ENCODE data around the gene FUCA2. TPM values are rescaled to one million over a fixed set of nuclear protein-coding genes. Genes with fewer than 3 reads are reported as not detected.
"Not testable (repeated sequence)": the region's sequence is repeated elsewhere in the genome, so short reads cannot be mapped to it uniquely, and the experiment has no call there.

Gene FUCA2
- total RNA-seq, 1 donor from 2014 or later: 13.6 TPM

- no peak for DNase-seq
Measured at GRCh38 chr6:143498428-143498827, 13.1 kb downstream of the FUCA2 start.

GRCh38 chr6:143496974-143497373, 14.5 kb downstream of the FUCA2 start:
- no peak for DNase-seq

DNA sequence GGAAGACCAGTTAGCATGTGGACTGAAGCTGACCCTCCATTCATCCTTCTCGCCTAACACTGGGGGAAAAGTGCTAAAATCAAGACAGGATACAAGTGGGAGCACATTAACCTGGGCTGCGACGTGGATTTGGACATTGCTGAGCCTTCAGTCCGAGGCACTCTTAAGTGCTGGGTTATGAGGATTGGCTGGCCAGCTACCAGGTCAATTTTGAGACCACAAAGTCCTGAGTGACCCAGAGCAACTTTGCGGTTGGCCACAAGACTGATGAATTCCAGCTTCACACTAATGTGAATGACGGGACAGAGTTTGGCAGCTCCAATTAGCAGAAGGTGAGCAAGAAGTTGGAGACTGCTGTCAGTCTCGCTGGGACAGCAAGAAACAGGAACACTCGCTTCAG, 20.7 kb downstream of the FUCA2 start:
- no peak for DNase-seq

- no peak for DNase-seq
Measured at GRCh38 chr6:143490244-143490643, 21.3 kb downstream of the FUCA2 start.

- no peak for DNase-seq
Measured at GRCh38 chr6:143486752-143487151, 24.8 kb downstream of the FUCA2 start.

- no peak for DNase-seq
Measured at GRCh38 chr6:143485967-143486366, 25.6 kb downstream of the FUCA2 start.

GRCh38 chr6:143482593-143482992, 28.9 kb downstream of the FUCA2 start:
- no peak for DNase-seq

GRCh38 chr6:143478479-143479062, 32.9 kb downstream of the FUCA2 start:
- no peak for DNase-seq

DNA sequence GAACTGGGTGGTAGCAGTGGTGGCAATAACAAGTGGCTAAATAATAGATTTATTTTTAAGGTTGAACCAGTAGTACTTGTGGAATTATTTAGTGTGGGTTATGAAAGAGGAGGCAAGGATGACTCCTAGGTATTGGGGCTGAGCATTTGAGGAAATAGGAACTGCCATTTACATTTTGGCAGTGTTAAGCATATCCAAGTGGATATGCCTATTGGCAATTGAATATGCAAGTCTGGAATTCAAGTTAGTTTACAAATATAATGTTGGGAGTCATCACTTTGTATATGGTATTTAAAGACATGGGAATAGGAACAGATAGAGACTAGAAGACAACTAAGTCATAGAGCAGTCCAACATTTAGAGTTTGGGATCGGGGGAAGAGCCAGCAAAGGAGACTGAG, 35.0 kb downstream of the FUCA2 start:
- no peak for DNase-seq

- no peak for DNase-seq
Measured at GRCh38 chr6:143471822-143472221, 39.7 kb downstream of the FUCA2 start.

- not testable (repeated sequence) for DNase-seq
Measured at GRCh38 chr6:143468823-143469222, 42.7 kb downstream of the FUCA2 start.

DNA sequence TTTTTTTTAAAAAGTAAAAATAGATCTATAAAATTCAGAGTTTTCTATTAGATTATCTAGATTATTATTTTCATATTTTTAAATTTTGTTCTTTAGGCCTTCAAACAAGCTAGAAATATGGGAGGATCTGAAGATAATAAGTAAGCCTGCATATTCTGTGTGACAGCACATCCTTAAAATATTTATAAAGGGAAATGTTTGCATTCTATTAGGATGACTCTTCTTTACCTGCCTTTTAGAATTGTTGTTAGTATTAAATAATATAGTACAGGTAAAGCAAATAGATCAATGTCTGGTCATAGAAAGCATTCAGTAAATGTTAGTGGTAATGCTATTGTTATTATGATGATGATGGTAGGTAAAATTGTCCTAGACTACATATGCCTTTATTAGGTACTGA, 43.5 kb downstream of the FUCA2 start:
- DNase-seq: no peak

DNA sequence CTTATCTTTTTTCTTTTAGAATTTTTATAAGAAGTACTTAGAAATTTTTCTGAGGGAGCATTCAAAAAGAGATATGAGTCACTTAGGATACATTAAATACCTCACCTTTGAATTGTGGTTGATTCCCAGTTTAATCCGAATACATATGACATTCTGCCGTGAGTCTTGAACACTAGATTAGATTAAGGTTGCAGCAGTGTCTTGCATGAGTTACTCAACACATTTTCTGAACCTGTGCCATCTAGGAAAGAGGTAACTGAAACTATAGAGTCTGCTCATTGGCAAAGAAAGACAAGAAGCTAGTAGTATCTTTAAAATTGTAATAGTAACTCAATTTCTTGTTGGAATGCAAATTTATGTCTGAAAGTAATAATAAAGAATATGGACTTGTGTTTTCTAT, 46.0 kb downstream of the FUCA2 start:
- no peak for DNase-seq

GRCh38 chr6:143457563-143458359, 53.8 kb downstream of the FUCA2 start:
- no peak for DNase-seq

GRCh38 chr6:143451531-143451930, 60.0 kb downstream of the FUCA2 start:
- DNase-seq: no peak

- DNase-seq: peak; percentile 91
Measured at GRCh38 chr6:143450453-143451371, 60.8 kb downstream of the FUCA2 start, which contains the start of the genes ADAT2 and PEX3. Gene ADAT2, minus strand, starts transcription at chr6:143450695. Its CDS starts 37 bp downstream, at chr6:143450658. Gene PEX3, plus strand, starts transcription at chr6:143450805. Its CDS starts 238 bp downstream, at chr6:143451043.

DNA sequence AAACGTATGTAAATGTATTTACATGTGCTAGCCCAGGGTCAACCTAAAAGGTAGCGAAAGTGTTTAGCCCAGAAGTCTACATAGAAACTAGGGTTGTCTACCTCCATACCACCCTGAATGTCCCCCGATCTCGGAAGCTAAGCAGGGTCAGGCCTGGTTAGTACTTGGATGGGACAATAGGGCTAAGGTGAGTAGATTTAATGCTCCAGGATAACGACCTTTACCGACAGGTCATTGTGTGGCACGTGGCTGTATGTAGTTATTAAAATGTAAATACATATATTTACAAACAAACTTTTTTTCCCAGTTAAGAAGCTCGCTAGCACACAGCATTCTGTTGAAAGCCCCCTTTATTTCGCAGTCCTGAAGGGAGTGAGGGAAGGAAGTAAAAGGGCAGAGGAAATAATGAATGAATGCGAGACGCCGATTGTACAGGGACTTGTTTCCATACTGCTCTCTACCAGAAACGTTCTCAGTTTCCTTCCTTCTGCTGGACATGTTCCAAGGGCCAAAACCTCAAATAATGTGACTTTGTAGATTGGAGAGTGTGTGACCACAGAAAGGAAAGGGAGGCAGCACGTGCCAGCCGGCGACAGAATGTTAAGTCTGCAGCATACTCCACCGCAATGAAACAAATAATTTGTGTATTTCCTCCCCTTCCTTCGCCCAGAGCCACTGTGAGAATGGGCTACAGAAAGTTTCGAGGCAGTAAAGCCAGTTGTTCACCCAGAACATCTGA, 61.6 kb downstream of the FUCA2 start:
- peak; percentile 68 for DNase-seq

DNA sequence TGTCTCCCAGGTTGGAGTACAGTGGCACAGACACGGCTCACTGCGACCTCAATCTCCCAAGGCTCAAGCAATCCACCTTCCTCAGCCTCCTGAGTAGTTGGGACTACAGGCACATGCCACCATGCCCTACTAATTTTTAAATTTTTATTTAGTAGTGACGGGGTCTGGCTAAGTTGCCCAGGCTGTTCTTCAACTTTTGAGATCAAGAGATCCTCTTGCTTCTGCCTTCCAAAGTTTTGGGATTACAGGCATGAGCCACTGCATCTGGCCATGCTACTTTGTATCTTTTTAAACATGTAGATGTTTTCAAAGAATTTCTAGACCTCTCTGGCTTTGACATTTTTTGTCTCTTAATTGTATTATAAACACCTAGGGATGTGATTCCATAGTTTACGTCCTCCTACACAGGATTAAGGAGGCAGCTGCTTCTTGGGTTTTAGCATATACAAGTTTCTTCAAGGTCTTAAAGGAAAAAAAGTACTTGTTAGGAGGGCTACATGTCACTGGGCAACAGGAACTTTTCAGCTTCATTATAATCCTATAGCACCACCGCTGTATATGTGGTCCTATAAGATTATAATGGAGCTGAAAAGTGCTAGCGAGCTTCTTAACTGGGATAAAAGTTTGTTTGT, 62.3 kb downstream of the FUCA2 start:
- no peak for DNase-seq

- DNase-seq: not testable (repeated sequence)
Measured at GRCh38 chr6:143447865-143448264, 63.7 kb downstream of the FUCA2 start.
